ENCODE data around the gene APLP2. TPM values are rescaled to one million over a fixed set of nuclear protein-coding genes. Genes with fewer than 3 reads are reported as not detected.

Gene APLP2
- total RNA-seq, 1 donor from 2014 or later = 214 TPM

DNA sequence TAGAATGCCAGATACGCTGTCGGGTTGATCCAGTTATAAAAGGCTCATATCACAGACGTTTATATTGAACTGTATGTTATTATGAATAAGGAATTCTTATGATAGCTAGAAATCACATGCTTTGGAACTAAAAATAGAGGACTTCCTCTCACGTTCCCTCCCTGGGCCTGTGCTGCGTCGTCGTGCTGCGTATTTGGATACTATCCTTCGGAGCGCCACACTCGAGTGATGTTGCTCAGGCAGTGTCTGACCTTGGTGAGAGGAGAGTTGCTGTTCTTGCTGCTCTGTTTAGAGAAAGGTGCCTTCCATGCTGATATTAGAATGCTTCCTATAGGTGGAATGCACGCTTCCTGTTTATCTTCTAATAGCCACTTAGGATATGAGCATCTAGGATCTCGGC, 69.7 kb downstream of the APLP2 start:
- ATAC-seq = no peak
- no peak for DNase-seq (ENCODE audit: low spot score)

DNA sequence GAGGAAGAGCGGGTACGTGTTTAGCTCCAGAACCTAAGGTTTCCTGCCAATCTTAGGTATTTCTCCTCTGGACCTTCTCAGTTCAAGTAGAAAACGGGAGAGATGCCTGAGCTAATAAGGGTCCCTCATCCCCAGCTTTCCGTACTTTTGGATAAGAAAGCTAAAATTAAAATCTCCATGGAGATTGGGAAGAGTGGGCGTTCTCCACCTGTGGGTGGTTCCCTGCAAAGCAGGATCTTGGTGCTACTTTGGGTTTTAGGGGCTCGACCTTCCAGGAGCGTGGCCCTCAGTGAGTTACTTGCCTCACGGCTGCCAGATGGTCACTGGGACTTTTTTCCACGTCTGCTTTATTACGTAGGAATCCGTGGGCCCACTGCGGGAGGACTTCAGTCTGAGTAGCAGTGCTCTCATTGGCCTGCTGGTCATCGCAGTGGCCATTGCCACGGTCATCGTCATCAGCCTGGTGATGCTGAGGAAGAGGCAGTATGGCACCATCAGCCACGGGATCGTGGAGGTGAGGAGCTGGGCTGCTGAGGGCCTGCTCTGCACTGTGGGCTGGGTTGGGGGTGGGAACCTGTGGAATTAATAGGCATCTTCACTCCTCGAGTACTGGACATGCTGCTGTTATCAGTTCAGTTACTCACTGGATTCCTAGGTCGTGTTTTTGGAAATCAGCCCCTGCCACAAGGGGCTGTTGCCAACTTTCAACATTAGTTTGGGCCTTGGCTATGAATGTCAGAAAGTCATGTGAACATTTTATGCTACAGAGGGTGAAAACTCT, 72.1 kb downstream of the APLP2 start:
- ATAC-seq (peak; percentile 20), DNase-seq (ENCODE audit: low spot score) (no peak)

- DNase-seq (ENCODE audit: low spot score) = peak; percentile 87
- ATAC-seq = peak; percentile 68
These were observed 74.4 kb downstream of the APLP2 start for GRCh38 chr11:130144141-130144540.

- ATAC-seq (peak; percentile 2), DNase-seq (ENCODE audit: low spot score) (no peak)
These were observed 75.2 kb downstream of the APLP2 start for GRCh38 chr11:130144861-130145281.

DNA sequence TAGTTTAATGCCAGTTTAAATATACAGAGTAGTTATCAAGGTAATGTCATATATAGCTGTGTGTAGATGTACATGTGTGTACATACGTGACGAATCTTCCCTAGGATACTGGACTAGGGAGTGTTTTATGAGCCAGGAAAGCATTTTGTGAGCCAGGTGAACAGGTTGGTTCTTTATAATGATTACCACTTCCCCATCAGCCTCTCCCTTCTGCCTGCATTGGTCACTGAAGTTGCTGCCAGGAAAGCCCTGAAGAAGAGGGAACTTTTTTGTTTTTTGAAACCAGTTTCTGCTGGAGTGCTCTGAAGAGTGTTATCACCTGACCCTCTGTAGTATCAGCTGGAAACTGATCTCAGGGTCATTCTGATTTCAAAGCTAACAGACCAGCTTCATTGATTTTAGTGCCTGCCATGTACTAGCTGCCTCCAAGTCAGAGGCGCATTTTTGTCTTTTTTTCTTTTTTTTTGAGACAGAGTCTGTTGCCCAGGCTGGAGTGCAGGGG, 75.7 kb downstream of the APLP2 start:
- peak; percentile 65 for ATAC-seq
- DNase-seq (ENCODE audit: low spot score) = no peak

- DNase-seq (ENCODE audit: low spot score) = peak; percentile 55
- ATAC-seq = peak; percentile 39
These were observed 76.5 kb downstream of the APLP2 start for GRCh38 chr11:130145975-130146776.

- DNase-seq (ENCODE audit: low spot score) (no peak), ATAC-seq (peak; percentile 42)
These were observed 77.1 kb downstream of the APLP2 start for GRCh38 chr11:130146796-130147195.

DNA sequence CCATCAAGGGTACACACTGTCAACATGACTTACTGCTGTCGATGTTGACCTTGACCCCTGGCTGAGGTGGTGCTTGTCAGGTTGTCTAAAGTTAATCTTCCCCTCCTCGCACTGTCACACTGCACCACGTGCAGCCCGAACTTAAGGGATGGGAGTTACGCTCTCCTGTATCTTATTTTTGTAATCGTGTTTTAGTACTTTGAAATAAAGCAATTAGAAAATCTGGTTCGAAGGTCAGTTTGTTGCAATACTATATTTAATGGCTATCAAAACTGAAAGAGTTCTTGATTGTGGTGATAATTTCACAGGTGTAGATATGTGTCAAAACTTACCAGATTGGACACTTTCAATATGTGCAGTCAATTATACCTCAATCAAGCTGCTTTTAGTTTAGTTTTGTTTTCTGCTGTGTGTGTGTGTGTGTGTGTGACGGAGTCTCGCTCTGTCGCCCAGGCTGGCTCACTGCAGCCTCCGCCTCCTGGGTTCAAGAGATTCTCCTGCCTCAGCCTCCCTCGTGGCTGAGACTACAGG, 79.2 kb downstream of the APLP2 start:
- ATAC-seq (no peak), DNase-seq (ENCODE audit: low spot score) (no peak)

- no peak for DNase-seq (ENCODE audit: low spot score)
- ATAC-seq = no peak
These were observed 81.1 kb downstream of the APLP2 start for GRCh38 chr11:130150790-130151189.

- ATAC-seq (no peak), DNase-seq (ENCODE audit: low spot score) (no peak)
These were observed 81.5 kb downstream of the APLP2 start for GRCh38 chr11:130151196-130151595.

GRCh38 chr11:130156108-130157022, 86.7 kb downstream of the APLP2 start:
- ATAC-seq = no peak
- no peak for DNase-seq (ENCODE audit: low spot score)

GRCh38 chr11:130157101-130157500, 87.4 kb downstream of the APLP2 start:
- ATAC-seq (no peak), DNase-seq (ENCODE audit: low spot score) (no peak)

GRCh38 chr11:130157840-130158239, 88.1 kb downstream of the APLP2 start:
- DNase-seq (ENCODE audit: low spot score) (no peak), ATAC-seq (no peak)

GRCh38 chr11:130159139-130159538, 89.4 kb downstream of the APLP2 start:
- no peak for ATAC-seq
- DNase-seq (ENCODE audit: low spot score) = no peak

DNA sequence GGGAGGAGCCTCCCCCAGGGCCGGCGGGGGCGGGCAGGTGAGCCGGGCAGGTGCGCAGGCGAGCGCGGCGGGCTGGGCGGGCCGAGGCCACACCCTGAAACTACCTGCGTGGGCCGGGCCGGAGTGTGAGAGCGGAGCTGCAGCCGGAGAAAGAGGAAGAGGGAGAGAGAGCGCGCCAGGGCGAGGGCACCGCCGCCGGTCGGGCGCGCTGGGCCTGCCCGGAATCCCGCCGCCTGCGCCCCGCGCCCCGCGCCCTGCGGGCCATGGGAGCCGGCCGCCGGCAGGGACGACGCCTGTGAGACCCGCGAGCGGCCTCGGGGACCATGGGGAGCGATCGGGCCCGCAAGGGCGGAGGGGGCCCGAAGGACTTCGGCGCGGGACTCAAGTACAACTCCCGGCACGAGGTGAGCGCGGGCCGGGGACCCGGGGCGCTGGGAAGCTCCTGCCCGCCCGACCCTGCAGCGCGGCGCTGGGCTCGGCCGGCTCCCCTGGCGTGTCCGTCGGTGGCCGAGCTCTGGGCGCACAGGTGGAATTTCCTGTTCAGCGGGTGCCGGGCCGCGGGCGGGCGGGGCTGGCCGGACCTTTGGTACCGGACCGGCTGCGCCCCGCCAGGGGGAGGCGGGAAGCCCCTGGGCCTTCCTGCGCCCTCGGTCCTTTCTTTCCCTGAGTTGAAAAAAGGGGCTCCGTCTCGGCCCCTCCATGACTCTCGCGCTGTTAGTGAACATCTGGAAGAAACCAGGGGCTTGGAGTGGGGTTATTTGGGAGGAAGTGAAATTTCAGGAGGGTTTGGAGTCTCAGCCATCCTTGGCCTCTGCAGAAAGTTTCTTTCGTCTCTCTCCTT, 90.2 kb downstream of the APLP2 start, which contains the start of gene ST14:
Gene ST14 (plus strand): TSS at position 126 of the 841 bp plus-strand sequence. CDS start 198 bp downstream, at position 324.
- DNase-seq (ENCODE audit: low spot score) (no peak), ATAC-seq (peak; percentile 62)

GRCh38 chr11:130160498-130161155, 90.9 kb downstream of the APLP2 start:
- ATAC-seq = no peak
- no peak for DNase-seq (ENCODE audit: low spot score)

- DNase-seq (ENCODE audit: low spot score) = no peak
- ATAC-seq = no peak
These were observed 91.9 kb downstream of the APLP2 start for GRCh38 chr11:130161441-130162145.

GRCh38 chr11:130162733-130163132, 93.0 kb downstream of the APLP2 start:
- DNase-seq (ENCODE audit: low spot score) = no peak
- peak; percentile 7 for ATAC-seq

Measured in left lobe of liver (tissue), 2 donors.